Breast epithelium (tissue), 4 donors: ENCODE data around the gene ROR2. TPM values are rescaled to one million over a fixed set of nuclear protein-coding genes. Genes with fewer than 3 reads are reported as not detected.

ENCODE experiments used
- DNase-seq, 2 donors: peaks; one replicate each; pipeline ENCODE4 v3.0.0-alpha.2; 2019; ENCODE audit warnings: low spot score in 2 of 2
- H3K27ac ChIP-seq, 2 donors: fragments of 200-600 bp; sonication (generic) in 1 of 2; one replicate each; pipeline ENCODE4 v1.5.1; 2016 to 2019; ENCODE audit warnings: mild to moderate bottlenecking in 1 of 2
- H3K27me3 ChIP-seq, 2 donors: fragments of 200-600 bp; sonication (generic) in 1 of 2; one replicate each; pipeline versions ENCODE4 v1.5.1 to v1.6.0; 2017 to 2019; ENCODE audit warnings: control low read depth in 1 of 2, mild to moderate bottlenecking in 1 of 2
- H3K36me3 ChIP-seq: fragments of 200-600 bp; one replicate; pipeline ENCODE4 v1.5.1; 2019
- H3K4me1 ChIP-seq, 2 donors: fragments of 200-600 bp; sonication (generic); one replicate each; pipeline ENCODE4 v1.5.1; 2016 to 2019; ENCODE audit warnings: control low read depth in 1 of 2
- H3K4me3 ChIP-seq, 3 donors: fragments of 200-600 bp; sonication (generic); 1 replicate in 2 of 3; 2 replicates in 1 of 3; pipeline ENCODE4 v1.5.1; 2016 to 2019; ENCODE audit warnings: mild to moderate bottlenecking in 3 of 3, moderate library complexity in 2 of 3
- H3K9me3 ChIP-seq, 2 donors: fragments of 200-600 bp; sonication (generic) in 1 of 2; one replicate each; pipeline ENCODE4 v1.5.1; 2016 to 2019; ENCODE audit warnings: control low read depth in 1 of 2
- POLR2A ChIP-seq: fragments of 450-650 bp; IDR thresholded peaks from one replicate; pipeline ENCODE4 v1.6.1; 2016; ENCODE audit warnings: antibody characterized with exemption, mild to moderate bottlenecking, moderate library complexity
- POLR2AphosphoS5 ChIP-seq, 3 donors: sonication (generic); formaldehyde crosslinking; IDR thresholded peaks; one replicate each; pipeline ENCODE4 v1.6.1; 2017; ENCODE audit warnings: antibody characterized with exemption in 3 of 3
- intact Hi-C: fragments of 100-400 bp; cut with DNase I; formaldehyde crosslinking; loops from one replicate; pipeline ENCODE4 v1.15.1; 2023; ENCODE audit warnings: low total_unique reads
- total RNA-seq, 3 donors: library from RNA; depleted of rRNA; stranded (reverse); fragments of >200 nt; gene quantifications; one replicate each; pipeline ENCODE4 v1.1.0, GENCODE V29; 2016
- TF ChIP-seq, protein P1 (sequence below), 3 donors: fragments of 450-650 bp; IDR thresholded peaks; one replicate each; pipeline ENCODE4 v1.5.1; 2016 to 2017; ENCODE audit warnings: antibody characterized with exemption in 3 of 3, mild to moderate bottlenecking in 3 of 3, moderate library complexity in 3 of 3

The ROR2 gene
- total RNA-seq, 3 donors from 2014 or later, result 2.1 to 25.6 (median 10.2) TPM

DNA sequence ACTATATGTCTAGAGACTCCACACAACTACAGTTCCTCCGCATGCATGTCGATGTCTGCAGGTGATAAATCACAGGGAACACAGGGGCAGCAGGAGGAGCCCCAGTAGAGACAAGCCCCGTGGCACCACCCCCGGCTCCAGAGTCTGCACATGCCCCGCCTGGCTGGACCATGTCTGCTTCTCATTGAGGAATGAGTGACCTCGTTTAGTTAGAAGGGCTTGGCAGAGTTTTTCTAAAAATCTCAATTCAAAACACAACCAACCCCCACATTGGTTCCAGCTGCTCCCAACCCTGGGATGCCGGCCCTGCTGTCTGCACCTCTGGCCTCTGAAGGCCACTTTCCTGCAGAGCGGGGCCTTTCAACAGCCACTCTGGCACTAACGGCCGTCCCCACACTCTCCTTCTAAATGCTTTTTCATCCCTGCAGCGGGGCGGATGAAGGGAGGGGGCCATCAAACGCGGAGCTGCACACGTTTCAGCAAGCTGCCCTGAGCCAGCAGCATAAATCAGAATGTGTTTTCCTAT lies 106.3 kb downstream of the ROR2 start:
- intact Hi-C loops, result no loop called here
- H3K4me1 ChIP-seq, result no peaks in the 10 kb centered on the region

GRCh38 chr9:91843093-91843492 lies 106.9 kb downstream of the ROR2 start:
- no peaks in the 10 kb centered on the region for H3K9me3 ChIP-seq
- H3K27me3 ChIP-seq, result no peaks in the 10 kb centered on the region
- no peaks in the 10 kb centered on the region for H3K36me3 ChIP-seq
- H3K4me1 ChIP-seq, result no peaks in the 10 kb centered on the region
- intact Hi-C loops, result no loop called here
- peak overlapping the region in 1 of 2 donors; percentile 32 for H3K27ac ChIP-seq
- no peak for TF ChIP-seq POLR2A
- TF ChIP-seq POLR2AphosphoS5 (IDR thresholded peaks at IDR 0.05), result no peak
- TF ChIP-seq, protein P1, sequence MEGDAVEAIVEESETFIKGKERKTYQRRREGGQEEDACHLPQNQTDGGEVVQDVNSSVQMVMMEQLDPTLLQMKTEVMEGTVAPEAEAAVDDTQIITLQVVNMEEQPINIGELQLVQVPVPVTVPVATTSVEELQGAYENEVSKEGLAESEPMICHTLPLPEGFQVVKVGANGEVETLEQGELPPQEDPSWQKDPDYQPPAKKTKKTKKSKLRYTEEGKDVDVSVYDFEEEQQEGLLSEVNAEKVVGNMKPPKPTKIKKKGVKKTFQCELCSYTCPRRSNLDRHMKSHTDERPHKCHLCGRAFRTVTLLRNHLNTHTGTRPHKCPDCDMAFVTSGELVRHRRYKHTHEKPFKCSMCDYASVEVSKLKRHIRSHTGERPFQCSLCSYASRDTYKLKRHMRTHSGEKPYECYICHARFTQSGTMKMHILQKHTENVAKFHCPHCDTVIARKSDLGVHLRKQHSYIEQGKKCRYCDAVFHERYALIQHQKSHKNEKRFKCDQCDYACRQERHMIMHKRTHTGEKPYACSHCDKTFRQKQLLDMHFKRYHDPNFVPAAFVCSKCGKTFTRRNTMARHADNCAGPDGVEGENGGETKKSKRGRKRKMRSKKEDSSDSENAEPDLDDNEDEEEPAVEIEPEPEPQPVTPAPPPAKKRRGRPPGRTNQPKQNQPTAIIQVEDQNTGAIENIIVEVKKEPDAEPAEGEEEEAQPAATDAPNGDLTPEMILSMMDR (IDR thresholded peaks at IDR 0.05), result no peak
- DNase-seq, result no peak
- no peak overlapping the region for H3K4me3 ChIP-seq

More for the DNA sequence above, 106.3 kb downstream of the ROR2 start:
- Histone ChIP-seq H3K27me3 (no peaks in the 10 kb centered on the region), H3K4me3 (peak overlapping the region in 1 of 3 donors; percentile 41), H3K9me3 (no peaks in the 10 kb centered on the region), H3K27ac (peak overlapping the region; percentile 25 to 43), H3K36me3 (no peaks in the 10 kb centered on the region)
- no peak for TF ChIP-seq POLR2A
- TF ChIP-seq, protein P1 (IDR thresholded peaks at IDR 0.05), result no peak
- TF ChIP-seq POLR2AphosphoS5 (IDR thresholded peaks at IDR 0.05), result no peak
- peak in 1 of 2 donors; percentile 37 for DNase-seq

- no peak for DNase-seq
- Histone ChIP-seq H3K36me3 (no peaks in the 10 kb centered on the region), H3K4me3 (no peak overlapping the region), H3K27ac (peak overlapping the region in 1 of 2 donors; percentile 12), H3K4me1 (no peaks in the 10 kb centered on the region), H3K9me3 (no peaks in the 10 kb centered on the region), H3K27me3 (no peaks in the 10 kb centered on the region)
- TF ChIP-seq POLR2AphosphoS5 (IDR thresholded peaks at IDR 0.05), result no peak
- no peak for TF ChIP-seq POLR2A
- TF ChIP-seq, protein P1 (IDR thresholded peaks at IDR 0.05), result no peak
- intact Hi-C loops, result no loop called here
Measured at GRCh38 chr9:91842358-91843049, 107.5 kb downstream of the ROR2 start.

GRCh38 chr9:91841591-91841990 lies 108.4 kb downstream of the ROR2 start:
- TF ChIP-seq, protein P1 (IDR thresholded peaks at IDR 0.05), result no peak
- TF ChIP-seq POLR2AphosphoS5 (IDR thresholded peaks at IDR 0.05), result no peak
- no peak for TF ChIP-seq POLR2A
- no peaks in the 10 kb centered on the region for H3K27me3 ChIP-seq
- no peaks in the 10 kb centered on the region for H3K36me3 ChIP-seq
- H3K27ac ChIP-seq, result no peak overlapping the region
- H3K9me3 ChIP-seq, result no peaks in the 10 kb centered on the region
- intact Hi-C loops, result no loop called here
- no peaks in the 10 kb centered on the region for H3K4me1 ChIP-seq
- no peak overlapping the region for H3K4me3 ChIP-seq
- DNase-seq, result no peak

DNA sequence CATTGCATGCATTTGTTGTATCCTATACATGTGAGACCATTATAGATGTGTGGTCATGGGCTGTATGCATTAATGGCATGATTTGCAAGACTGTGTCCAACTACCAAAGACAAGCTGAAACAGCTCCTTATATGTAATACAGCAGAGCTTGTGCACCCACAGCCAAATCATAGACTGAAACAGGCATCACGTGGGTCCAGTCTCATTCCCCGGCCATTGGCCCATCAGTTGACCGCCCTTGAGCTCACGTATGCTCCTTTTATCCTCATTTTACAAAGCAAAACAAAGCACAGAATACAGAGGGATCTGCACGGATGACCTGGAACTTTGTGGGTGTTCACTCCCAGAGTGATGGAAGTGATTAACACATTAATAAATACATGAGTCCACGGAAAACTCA lies 109.1 kb downstream of the ROR2 start:
- no peaks in the 10 kb centered on the region for H3K4me1 ChIP-seq
- DNase-seq, result no peak
- intact Hi-C loops, result no loop called here
- H3K9me3 ChIP-seq, result no peaks in the 10 kb centered on the region
- H3K36me3 ChIP-seq, result no peaks in the 10 kb centered on the region
- no peak overlapping the region for H3K4me3 ChIP-seq
- peak overlapping the region in 1 of 2 donors; percentile 19 for H3K27ac ChIP-seq
- H3K27me3 ChIP-seq, result no peaks in the 10 kb centered on the region
- TF ChIP-seq POLR2A, result no peak
